Measurements from ENCODE around the gene VSTM2L. TPM values are rescaled to one million over a fixed set of nuclear protein-coding genes. Genes with fewer than 3 reads are reported as not detected.

The VSTM2L gene
- total RNA-seq, 2 experiments from 2014 or later = 0.17 TPM; not detected in 1

GRCh38 chr20:37971561-37972127, 68.7 kb downstream of the VSTM2L start:
- H2AFZ ChIP-seq (ENCODE audit: low read length) = no peak overlapping the region
- H4K20me1 ChIP-seq (ENCODE audit: insufficient read depth, low read length) = no peaks in the 10 kb centered on the region
- intact Hi-C loops (cut with micrococcal nuclease; ENCODE audit: unreplicated experiment) = no loop called here
- no peak for DNase-seq (ENCODE audit: low spot score)
- ChIA-PET POLR2A (interaction anchor here (0.6 kb wide), 1 partner anchor 195 kb away, joined by 3 read pairs; no protein-coding TSS in a partner anchor), CTCF (ENCODE audit: unreplicated experiment) (no interaction called here)
- H3K4me3 ChIP-seq (ENCODE audit: low read depth, low read length, poor library complexity, severe bottlenecking) = no peak overlapping the region
- BruUV-seq (replicated peaks) = no TSS peak
- H3K27ac ChIP-seq (ENCODE audit: low read depth, low read length, poor library complexity, severe bottlenecking) = no peak overlapping the region
- no peaks in the 10 kb centered on the region for H3K4me1 ChIP-seq (ENCODE audit: insufficient read depth, low read length, poor library complexity, severe bottlenecking)
- H3K9me3 ChIP-seq (ENCODE audit: low read length) = no peaks in the 10 kb centered on the region
- no peak overlapping the region for H3K4me2 ChIP-seq (ENCODE audit: low read length)
- H3K9me2 ChIP-seq (ENCODE audit: insufficient read depth, low read length) = no peaks in the 10 kb centered on the region
- no peaks in the 10 kb centered on the region for H3K36me3 ChIP-seq (ENCODE audit: insufficient read depth, low read length)
- TF ChIP-seq CTCF (conservative IDR thresholded peaks at IDR 0.05; ENCODE audit: low read length) = no peak
- TF ChIP-seq EZH2phosphoT487 (IDR thresholded peaks at IDR 0.05; ENCODE audit: borderline replicate concordance, low read depth, low read length) = no peak
- H3K79me2 ChIP-seq (ENCODE audit: insufficient read depth, low read depth, low read length) = no peaks in the 10 kb centered on the region

- Histone ChIP-seq H3K4me2 (ENCODE audit: low read length) (no peak overlapping the region), H3K79me2 (ENCODE audit: insufficient read depth, low read depth, low read length) (no peaks in the 10 kb centered on the region), H3K36me3 (ENCODE audit: insufficient read depth, low read length) (no peaks in the 10 kb centered on the region), H3K27ac (ENCODE audit: low read depth, low read length, poor library complexity, severe bottlenecking) (no peak overlapping the region), H3K4me1 (ENCODE audit: insufficient read depth, low read length, poor library complexity, severe bottlenecking) (no peaks in the 10 kb centered on the region), H3K9me3 (ENCODE audit: low read length) (no peaks in the 10 kb centered on the region), H4K20me1 (ENCODE audit: insufficient read depth, low read length) (no peaks in the 10 kb centered on the region), H3K4me3 (ENCODE audit: low read depth, low read length, poor library complexity, severe bottlenecking) (no peak overlapping the region), H3K9me2 (ENCODE audit: insufficient read depth, low read length) (no peaks in the 10 kb centered on the region), H2AFZ (ENCODE audit: low read length) (no peak overlapping the region)
- intact Hi-C loops (cut with micrococcal nuclease; ENCODE audit: unreplicated experiment) = no loop called here
- DNase-seq (ENCODE audit: low spot score) = no peak
- no TSS peak for BruUV-seq (replicated peaks)
- ChIA-PET POLR2A (interaction anchor here (0.6 kb wide), 1 partner anchor 194 kb away, joined by 3 read pairs; no protein-coding TSS in a partner anchor), CTCF (ENCODE audit: unreplicated experiment) (no interaction called here)
- TF ChIP-seq CTCF (conservative IDR thresholded peaks at IDR 0.05; ENCODE audit: low read length) (no peak), EZH2phosphoT487 (IDR thresholded peaks at IDR 0.05; ENCODE audit: borderline replicate concordance, low read depth, low read length) (no peak)
These were observed 69.5 kb downstream of the VSTM2L start for GRCh38 chr20:37972256-37973058.

All from OCI-LY7 (cell line).